B cell (primary cell): Measurements from ENCODE around the gene MDH2. TPM values are rescaled to one million over a fixed set of nuclear protein-coding genes. Genes with fewer than 3 reads are reported as not detected.

Experiments used
- ATAC-seq: fragments of 200-7000 bp; cut with Tn5 transposase; one replicate; pipeline ENCODE4 v1.10.0; 2021; ENCODE audit warnings: low read depth, mild to moderate bottlenecking, moderate number of reproducible peaks, moderate library complexity
- CTCF ChIA-PET: fragments of 350-600 bp; sonication (Branson Sonifier 250); formaldehyde crosslinking; loops from one replicate; lab custom pipeline; 2021; ENCODE audit warnings: antibody characterized with exemption, inconsistent platforms; lab: Charles Lee
- POLR2A ChIA-PET: fragments of 350-600 bp; sonication (Branson Sonifier 250); formaldehyde crosslinking; loops from one replicate; lab custom pipeline; 2021; ENCODE audit warnings: antibody characterized with exemption; lab: Charles Lee
- DNase-seq: peaks from one replicate; pipeline ENCODE4 v3.0.0; 2013
- H2AFZ ChIP-seq: 2 replicates; pipeline ENCODE4 v1.6.1; 2012; ENCODE audit warnings: mild to moderate bottlenecking, low read depth, low read length; ENCODE audit not compliant: insufficient read depth, poor library complexity, severe bottlenecking
- H3K27ac ChIP-seq, 2 donors: 1 replicate in 1 of 2; 2 replicates in 1 of 2; pipeline ENCODE4 v1.5.1; 2012 to 2013; ENCODE audit warnings: low read length in 2 of 2, mild to moderate bottlenecking in 2 of 2, moderate library complexity in 1 of 2
- H3K27me3 ChIP-seq, 4 experiments: fragments of 200-600 bp in 1 of 4; sonication (generic) in 1 of 4; replicated peaks in 1 of 4; 1 replicate in 2 of 4; 2 replicates in 2 of 4; pipeline versions ENCODE4 v1.6.1 to v1.7.0; 2013 to 2016; ENCODE audit warnings: low read length in 3 of 4, mild to moderate bottlenecking in 2 of 4, mixed read lengths in 1 of 4, moderate library complexity in 1 of 4; ENCODE audit not compliant: insufficient read depth in 4 of 4, control insufficient read depth in 3 of 4; ENCODE audit errors: control extremely low read depth in 1 of 4
- H3K36me3 ChIP-seq, 2 experiments: replicated peaks in 1 of 2; 1 replicate in 1 of 2; 2 replicates in 1 of 2; pipeline versions ENCODE4 v1.6.1 to v1.7.1; 2013; ENCODE audit warnings: low read length in 1 of 2; ENCODE audit not compliant: insufficient read depth in 2 of 2, control insufficient read depth in 1 of 2; ENCODE audit errors: control extremely low read depth in 1 of 2, extremely low read depth in 1 of 2
- H3K4me1 ChIP-seq, 2 donors: fragments of 200-600 bp in 1 of 2; sonication (generic) in 1 of 2; 1 replicate in 1 of 2; 2 replicates in 1 of 2; pipeline versions ENCODE4 v1.5.1 to v1.6.1; 2013 to 2017; ENCODE audit warnings: low read length in 2 of 2; ENCODE audit not compliant: control insufficient read depth in 2 of 2, insufficient read depth in 2 of 2
- H3K4me2 ChIP-seq: replicated peaks from 2 replicates; pipeline ENCODE3; 2012; ENCODE audit warnings: mild to moderate bottlenecking, low read depth, low read length; ENCODE audit not compliant: poor library complexity, severe bottlenecking
- H3K4me3 ChIP-seq, 5 experiments: fragments of 200-600 bp in 1 of 5; sonication (generic) in 1 of 5; 1 replicate in 3 of 5; 2 replicates in 2 of 5; pipeline versions ENCODE4 v1.5.1 to v1.7.0; 2011 to 2016; ENCODE audit warnings: low read length in 4 of 5, mild to moderate bottlenecking in 4 of 5, low read depth in 2 of 5, control low read depth in 1 of 5, moderate library complexity in 1 of 5; ENCODE audit not compliant: insufficient read depth in 1 of 5; ENCODE audit errors: control extremely low read depth in 1 of 5, extremely low read depth in 1 of 5
- H3K79me2 ChIP-seq: fragments of 200-600 bp; sonication (generic); one replicate; pipeline ENCODE4 v1.6.0; 2016; ENCODE audit warnings: low read length; ENCODE audit not compliant: control insufficient read depth, insufficient read depth
- H3K9ac ChIP-seq: fragments of 200-600 bp; sonication (generic); 2 replicates; pipeline ENCODE4 v1.6.1; 2017; ENCODE audit warnings: mild to moderate bottlenecking, low read length, moderate library complexity
- H3K9me3 ChIP-seq, 3 donors: one replicate each; pipeline versions ENCODE4 v1.6.1 to v1.7.1; 2013; ENCODE audit warnings: low read length in 2 of 3; ENCODE audit not compliant: control insufficient read depth in 2 of 3, insufficient read depth in 1 of 3; ENCODE audit errors: control extremely low read depth in 1 of 3
- H4K20me1 ChIP-seq: 2 replicates; pipeline ENCODE4 v1.6.0; 2012; ENCODE audit warnings: mild to moderate bottlenecking, low read length; ENCODE audit not compliant: insufficient read depth, control insufficient read depth, poor library complexity, severe bottlenecking
- H3K27ac Mint-ChIP-seq: one replicate; pipeline ENCODE4 v1.8.0; 2021; ENCODE audit warnings: mixed read lengths
- H3K27me3 Mint-ChIP-seq: one replicate; pipeline ENCODE4 v1.8.0; 2021; ENCODE audit warnings: mixed read lengths
- H3K4me1 Mint-ChIP-seq: one replicate; pipeline ENCODE4 v1.8.0; 2021; ENCODE audit warnings: mixed read lengths
- H3K4me3 Mint-ChIP-seq: one replicate; pipeline ENCODE4 v1.8.0; 2021; ENCODE audit warnings: mixed read lengths
- H3K9me3 Mint-ChIP-seq: one replicate; pipeline ENCODE4 v1.8.0; 2022; ENCODE audit warnings: mixed read lengths; ENCODE audit not compliant: insufficient read depth
- EZH2 ChIP-seq: IDR thresholded peaks from 2 replicates; pipeline ENCODE4 v1.6.1; 2012; ENCODE audit warnings: borderline replicate concordance, low read depth, mild to moderate bottlenecking, moderate library complexity, low read length; ENCODE audit not compliant: insufficient read depth, poor library complexity, severe bottlenecking
- WGBS: methylation state at CpG from one replicate; pipeline ENCODE4 v1.1.5; 2013; ENCODE audit warnings: missing lambda C conversion rate; ENCODE audit not compliant: insufficient coverage; 5-methylcytosine and 5-hydroxymethylcytosine counted together
- intact Hi-C: fragments of 100-400 bp; cut with micrococcal nuclease; formaldehyde crosslinking; loops from one replicate; pipeline ENCODE4 v1.10.0; 2022
- polyA plus RNA-seq: library from polyadenylated mRNA; depleted of rRNA; stranded (reverse); fragments of >200 nt; gene quantifications from 2 replicates; pipeline ENCODE4 v1.2.3, GENCODE V29; 2012
- total RNA-seq, 2 donors: library from RNA; stranded (reverse); fragments of 120-200 nt in 1 of 2; gene quantifications; 1 replicate in 1 of 2; 2 replicates in 1 of 2; pipeline versions ENCODE4 v1.2.3 to v1.2.4, GENCODE V29; 2013 to 2022
- TF ChIP-seq, protein P1 (sequence below): fragments of 200-600 bp; IDR thresholded peaks from one replicate; pipeline ENCODE4 v1.8.0; 2022; ENCODE audit warnings: antibody characterized with exemption, mild to moderate bottlenecking

The MDH2 gene
- total and polyA plus RNA-seq, 2 donors (not counting 1 experiment from before 2014, with no cell fraction given) = 76.9 to 77.2 TPM

DNA sequence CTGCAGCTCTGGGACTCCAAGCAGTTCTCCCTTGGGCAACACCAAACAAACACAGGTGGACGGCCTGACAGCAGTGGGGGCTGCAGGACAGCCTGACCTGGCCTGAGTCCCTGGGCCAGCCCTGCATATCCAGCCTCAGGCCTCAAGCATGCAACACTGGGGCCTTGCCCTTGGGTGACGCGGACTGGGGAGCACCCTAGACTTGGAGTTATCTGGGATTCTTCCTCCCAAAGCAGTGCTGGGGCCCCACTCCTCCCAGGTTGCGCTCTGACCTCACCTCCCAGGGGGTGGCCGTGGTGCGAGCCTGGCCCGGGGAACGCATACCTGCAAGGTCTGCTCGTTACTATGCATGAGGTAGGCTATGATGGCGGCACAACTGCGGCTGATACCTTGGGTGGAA, 47.3 kb upstream of the MDH2 start:
- no peak for ATAC-seq
- H3K4me3 Mint-ChIP-seq = no peak overlapping the region

DNA sequence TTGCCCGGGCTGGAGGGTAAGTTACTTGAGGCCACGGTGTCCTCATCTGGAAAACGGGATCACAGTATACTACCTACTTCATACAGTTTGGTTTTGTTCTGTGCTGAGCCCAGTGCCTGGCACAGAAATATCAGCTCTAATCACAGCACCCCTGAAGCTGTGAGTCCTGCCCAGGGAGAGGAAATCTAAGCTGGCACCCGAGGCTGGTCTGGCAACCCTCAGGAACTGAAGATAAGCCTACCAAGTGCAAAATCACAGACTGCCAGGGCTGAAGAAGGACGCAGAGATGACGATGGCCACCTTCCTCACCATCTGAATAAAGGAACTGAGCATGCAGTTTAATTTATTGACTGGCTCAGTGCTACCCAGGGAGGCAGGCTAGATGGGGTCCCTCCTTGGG, 45.8 kb upstream of the MDH2 start:
- H3K4me1 Mint-ChIP-seq = peaks cover 5% of the 10 kb centered on the region
- Histone ChIP-seq H3K36me3 (peaks cover 0 to 35% of the 10 kb centered on the region in 2 experiments), H3K9ac (no peak overlapping the region), H3K4me3 (no peak overlapping the region), H3K79me2 (no peaks in the 10 kb centered on the region), H3K9me3 (no peaks in the 10 kb centered on the region), H3K27me3 (no peaks in the 10 kb centered on the region), H2AFZ (no peak overlapping the region), H3K4me1 (no peaks in the 10 kb centered on the region), H3K27ac (no peak overlapping the region), H3K4me2 (no peak overlapping the region), H4K20me1 (no peaks in the 10 kb centered on the region)
- ChIA-PET POLR2A (no interaction called here), CTCF (interaction anchor here (3.0 kb wide), 1 partner anchor 18 kb away, joined by 10 read pairs; no protein-coding TSS in a partner anchor)
- TF ChIP-seq, protein P1, sequence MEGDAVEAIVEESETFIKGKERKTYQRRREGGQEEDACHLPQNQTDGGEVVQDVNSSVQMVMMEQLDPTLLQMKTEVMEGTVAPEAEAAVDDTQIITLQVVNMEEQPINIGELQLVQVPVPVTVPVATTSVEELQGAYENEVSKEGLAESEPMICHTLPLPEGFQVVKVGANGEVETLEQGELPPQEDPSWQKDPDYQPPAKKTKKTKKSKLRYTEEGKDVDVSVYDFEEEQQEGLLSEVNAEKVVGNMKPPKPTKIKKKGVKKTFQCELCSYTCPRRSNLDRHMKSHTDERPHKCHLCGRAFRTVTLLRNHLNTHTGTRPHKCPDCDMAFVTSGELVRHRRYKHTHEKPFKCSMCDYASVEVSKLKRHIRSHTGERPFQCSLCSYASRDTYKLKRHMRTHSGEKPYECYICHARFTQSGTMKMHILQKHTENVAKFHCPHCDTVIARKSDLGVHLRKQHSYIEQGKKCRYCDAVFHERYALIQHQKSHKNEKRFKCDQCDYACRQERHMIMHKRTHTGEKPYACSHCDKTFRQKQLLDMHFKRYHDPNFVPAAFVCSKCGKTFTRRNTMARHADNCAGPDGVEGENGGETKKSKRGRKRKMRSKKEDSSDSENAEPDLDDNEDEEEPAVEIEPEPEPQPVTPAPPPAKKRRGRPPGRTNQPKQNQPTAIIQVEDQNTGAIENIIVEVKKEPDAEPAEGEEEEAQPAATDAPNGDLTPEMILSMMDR = no peak
- TF ChIP-seq EZH2 = no peak
- ATAC-seq = no peak
- no peak overlapping the region for H3K27ac Mint-ChIP-seq
- intact Hi-C loops = no loop called here
- no peak overlapping the region for H3K4me3 Mint-ChIP-seq
- H3K27me3 Mint-ChIP-seq = no peaks in the 10 kb centered on the region
- no peak for DNase-seq
- no peaks in the 10 kb centered on the region for H3K9me3 Mint-ChIP-seq
- WGBS = 100% methylated on average over 6 of the region's 6 CpGs

More for the DNA sequence above, 47.3 kb upstream of the MDH2 start:
- H3K27ac Mint-ChIP-seq = no peak overlapping the region
- Histone ChIP-seq H3K4me1 (no peaks in the 10 kb centered on the region), H3K9ac (no peak overlapping the region), H3K27ac (no peak overlapping the region), H3K9me3 (no peaks in the 10 kb centered on the region), H3K4me3 (no peak overlapping the region), H2AFZ (no peak overlapping the region), H3K36me3 (peaks cover 0 to 31% of the 10 kb centered on the region in 2 experiments), H3K27me3 (no peaks in the 10 kb centered on the region), H3K79me2 (no peaks in the 10 kb centered on the region), H4K20me1 (no peaks in the 10 kb centered on the region), H3K4me2 (no peak overlapping the region)
- DNase-seq = no peak
- H3K9me3 Mint-ChIP-seq = no peaks in the 10 kb centered on the region
- ChIA-PET CTCF (no interaction called here), POLR2A (no interaction called here)
- intact Hi-C loops = no loop called here
- TF ChIP-seq, protein P1 = no peak
- no peak for TF ChIP-seq EZH2
- peaks cover 15% of the 10 kb centered on the region for H3K4me1 Mint-ChIP-seq
- 96% methylated on average over 11 of the region's 11 CpGs for WGBS
- H3K27me3 Mint-ChIP-seq = no peaks in the 10 kb centered on the region
